ENCODE data around the gene CNBP. TPM values are rescaled to one million over a fixed set of nuclear protein-coding genes. Genes with fewer than 3 reads are reported as not detected.

Gene CNBP
- total and polyA plus RNA-seq, 2 experiments from 2014 or later = 348 to 444 TPM

- Mint-ChIP-seq H3K4me3 (peak overlapping the region; percentile 81), H3K9me3 (no peaks in the 10 kb centered on the region; the same call in 2 of the 3 replicates), H3K27me3 (ENCODE audit: insufficient read depth, low read depth, poor library complexity) (peaks cover 19% of the 10 kb centered on the region), H3K36me3 (ENCODE audit: low read depth) (peaks cover 5% of the 10 kb centered on the region), H3K4me1 (peaks cover 36% of the 10 kb centered on the region), H3K27ac (peak overlapping the region; percentile 75)
- no peaks in the 10 kb centered on the region for H4K20me1 ChIP-seq (replicated peaks; ENCODE audit: insufficient read depth)
- DNase-seq (ENCODE audit: low spot score) (peak; percentile 66), ATAC-seq (peak; percentile 9)
- TF ChIP-seq EZH2 (IDR thresholded peaks at IDR 0.05; ENCODE audit: low read depth, unreplicated experiment) (no peak), NANOG (IDR thresholded peaks at IDR 0.05; ENCODE audit: borderline replicate concordance) (no peak), ETS1 (IDR thresholded peaks at IDR 0.05) (no peak), ZNF462 (CRISPR knock-in tag; IDR thresholded peaks at IDR 0.05) (no peak), REST (IDR thresholded peaks at IDR 0.05; ENCODE audit: unreplicated experiment) (no peak), POLR2AphosphoS5 (IDR thresholded peaks at IDR 0.05; ENCODE audit: low read depth) (no peak)
- 0 out of 2 replicates have a peak, but pooled peaks cover 3% of the 10 kb centered on the region for H3K36me3 ChIP-seq (ENCODE audit: insufficient read depth)
- H3K79me2 ChIP-seq (replicated peaks; ENCODE audit: insufficient read depth) = peaks cover 27% of the 10 kb centered on the region
- H3F3A ChIP-seq (replicated peaks; ENCODE audit: low read depth) = peaks cover 8% of the 10 kb centered on the region
- peak overlapping the region; percentile 98 for H2AFZ ChIP-seq
- no peaks in the 10 kb centered on the region for H3K9me2 ChIP-seq (ENCODE audit: insufficient read depth)
- peak overlapping the region; percentile 92 for H3K4me3 ChIP-seq
- H3K27ac ChIP-seq (ENCODE audit: low read depth) = no peak overlapping the region
- H3K4me2 ChIP-seq = peak overlapping the region; percentile 97
- peaks cover 33% of the 10 kb centered on the region for H3K4me1 ChIP-seq (ENCODE audit: insufficient read depth)
- no peaks in the 10 kb centered on the region for H3K27me3 ChIP-seq (ENCODE audit: insufficient read depth)
Measured at GRCh38 chr3:129122412-129123011, 61.2 kb downstream of the CNBP start.
